Neuron (in vitro differentiated cells): Measurements from ENCODE around the gene FOLR2.
"Not testable (repeated sequence)": the region's sequence is repeated elsewhere in the genome, so short reads cannot be mapped to it uniquely, and the experiment has no call there.

ENCODE experiments used
- H2AFZ ChIP-seq: one replicate; pipeline ENCODE4 v1.6.1; 2013; ENCODE audit warnings: low read depth, mild to moderate bottlenecking, inconsistent platforms, low read length, moderate library complexity
- H3K27me3 ChIP-seq: one replicate; pipeline ENCODE4 v1.6.1; 2013; ENCODE audit warnings: low read length; ENCODE audit not compliant: insufficient read depth
- H3K36me3 ChIP-seq: one replicate; pipeline ENCODE4 v1.6.1; 2013; ENCODE audit warnings: low read length; ENCODE audit not compliant: insufficient read depth
- H3K4me1 ChIP-seq: one replicate; pipeline ENCODE4 v1.6.1; 2013; ENCODE audit warnings: low read length; ENCODE audit not compliant: insufficient read depth
- H3K4me3 ChIP-seq: 2 replicates; pipeline ENCODE4 v1.5.1; 2013; ENCODE audit warnings: mild to moderate bottlenecking, low read length, moderate library complexity
- H3K9me3 ChIP-seq: one replicate; pipeline ENCODE4 v1.6.1; 2013; ENCODE audit warnings: low read length

Gene FOLR2

GRCh38 chr11:72216638-72217037 is at the start of gene FOLR2:
Gene FOLR2 (plus strand): TSS chr11:72216794. CDS start chr11:72218585, 1,791 bp downstream.
- no peak within 1 kb of the TSS for H3K4me3 ChIP-seq
- no peaks in the 10 kb centered on the region for H3K4me1 ChIP-seq
- H2AFZ ChIP-seq, result no peak within 1 kb of the TSS
- no peaks in the 10 kb centered on the region for H3K9me3 ChIP-seq
- H3K27me3 ChIP-seq, result peaks cover 15% of the 10 kb centered on the region
- H3K36me3 ChIP-seq, result no peaks in the 10 kb centered on the region

- not testable (repeated sequence) for H3K36me3 ChIP-seq, H3K9me3 ChIP-seq, H3K4me1 ChIP-seq, H2AFZ ChIP-seq, H3K4me3 ChIP-seq
- H3K27me3 ChIP-seq, result peaks cover 16% of the 10 kb centered on the region
Measured at GRCh38 chr11:72169046-72169555, 47.5 kb upstream of the FOLR2 start.

- not testable (repeated sequence) for H3K4me1 ChIP-seq, H2AFZ ChIP-seq, H3K9me3 ChIP-seq, H3K4me3 ChIP-seq, H3K36me3 ChIP-seq
- H3K27me3 ChIP-seq, result peaks cover 16% of the 10 kb centered on the region
Measured at GRCh38 chr11:72169754-72170153, 46.8 kb upstream of the FOLR2 start.

GRCh38 chr11:72172043-72172442 is 44.6 kb upstream of the FOLR2 start:
- H3K36me3 ChIP-seq, H3K4me3 ChIP-seq, H2AFZ ChIP-seq, H3K4me1 ChIP-seq, H3K9me3 ChIP-seq: not testable (repeated sequence)
- H3K27me3 ChIP-seq, result peaks cover 16% of the 10 kb centered on the region

- H3K4me1 ChIP-seq, result no peaks in the 10 kb centered on the region
- no peak overlapping the region for H2AFZ ChIP-seq
- no peaks in the 10 kb centered on the region for H3K9me3 ChIP-seq
- H3K27me3 ChIP-seq, result peaks cover 16% of the 10 kb centered on the region
- H3K36me3 ChIP-seq, result no peaks in the 10 kb centered on the region
- H3K4me3 ChIP-seq, result no peak overlapping the region
Measured at GRCh38 chr11:72173291-72173690, 43.3 kb upstream of the FOLR2 start.

- Histone ChIP-seq H3K4me3 (no peak overlapping the region), H3K27me3 (peaks cover 19% of the 10 kb centered on the region), H3K4me1 (no peaks in the 10 kb centered on the region), H3K9me3 (no peaks in the 10 kb centered on the region), H3K36me3 (no peaks in the 10 kb centered on the region), H2AFZ (no peak overlapping the region)
Measured at GRCh38 chr11:72174302-72175070, 42.1 kb upstream of the FOLR2 start.

- Histone ChIP-seq H3K4me3 (no peak overlapping the region), H3K27me3 (peaks cover 12% of the 10 kb centered on the region), H3K36me3 (no peaks in the 10 kb centered on the region), H3K9me3 (no peaks in the 10 kb centered on the region), H2AFZ (no peak overlapping the region), H3K4me1 (no peaks in the 10 kb centered on the region)
Measured at GRCh38 chr11:72177656-72178055, 38.9 kb upstream of the FOLR2 start.

- Histone ChIP-seq H2AFZ (no peak overlapping the region), H3K9me3 (no peaks in the 10 kb centered on the region), H3K27me3 (peaks cover 6% of the 10 kb centered on the region), H3K4me1 (no peaks in the 10 kb centered on the region), H3K4me3 (no peak overlapping the region), H3K36me3 (no peaks in the 10 kb centered on the region)
Measured at GRCh38 chr11:72179049-72179803, 37.4 kb upstream of the FOLR2 start.

GRCh38 chr11:72179804-72180396 is 36.7 kb upstream of the FOLR2 start:
- H3K4me3 ChIP-seq, result no peak overlapping the region
- H2AFZ ChIP-seq, result no peak overlapping the region
- H3K4me1 ChIP-seq, result no peaks in the 10 kb centered on the region
- no peaks in the 10 kb centered on the region for H3K36me3 ChIP-seq
- H3K9me3 ChIP-seq, result no peaks in the 10 kb centered on the region
- H3K27me3 ChIP-seq, result peaks cover 6% of the 10 kb centered on the region

- not testable (repeated sequence) for H3K36me3 ChIP-seq, H2AFZ ChIP-seq, H3K9me3 ChIP-seq, H3K4me3 ChIP-seq, H3K27me3 ChIP-seq, H3K4me1 ChIP-seq
Measured at GRCh38 chr11:72180892-72181552, 35.6 kb upstream of the FOLR2 start.

GRCh38 chr11:72181553-72181958 is 35.0 kb upstream of the FOLR2 start:
- H3K4me3 ChIP-seq, result not testable (repeated sequence)

GRCh38 chr11:72188267-72188666 is 28.3 kb upstream of the FOLR2 start:
- Histone ChIP-seq H3K27me3 (no peaks in the 10 kb centered on the region), H3K9me3 (no peaks in the 10 kb centered on the region), H2AFZ (no peak overlapping the region), H3K36me3 (no peaks in the 10 kb centered on the region), H3K4me1 (peaks cover 3% of the 10 kb centered on the region), H3K4me3 (no peak overlapping the region)

More at GRCh38 chr11:72181553-72181958, 35.0 kb upstream of the FOLR2 start:
- H3K4me1 ChIP-seq, H2AFZ ChIP-seq, H3K9me3 ChIP-seq, H3K27me3 ChIP-seq, H3K36me3 ChIP-seq: not testable (repeated sequence)
